ENCODE measurements around the gene DNM3. TPM values are rescaled to one million over a fixed set of nuclear protein-coding genes. Genes with fewer than 3 reads are reported as not detected.

DNM3 gene
- total RNA-seq, 1 donor from 2014 or later, result 9.6 TPM

GRCh38 chr1:171869097-171869496, 27.8 kb downstream of the DNM3 start:
- no peaks in the 10 kb centered on the region for H3K4me1 ChIP-seq
- no peaks in the 10 kb centered on the region for H3K27me3 ChIP-seq
- no peak for TF ChIP-seq CTCF (IDR thresholded peaks at IDR 0.05)
- DNase-seq (ENCODE audit: low spot score in 2 of 2), result no peak
- H3K27ac ChIP-seq, result no peak overlapping the region
- no peaks in the 10 kb centered on the region for H3K36me3 ChIP-seq
- intact Hi-C loops (cut with DNase I), result no loop called here
- H3K4me3 ChIP-seq, result no peak overlapping the region
- H3K9me3 ChIP-seq, result no peaks in the 10 kb centered on the region

- no peaks in the 10 kb centered on the region for H3K9me3 ChIP-seq
- H3K27ac ChIP-seq, result no peak overlapping the region
- no peaks in the 10 kb centered on the region for H3K27me3 ChIP-seq
- no peak for DNase-seq (ENCODE audit: low spot score in 2 of 2)
- no peak for TF ChIP-seq CTCF (IDR thresholded peaks at IDR 0.05)
- H3K4me1 ChIP-seq, result no peaks in the 10 kb centered on the region
- no peaks in the 10 kb centered on the region for H3K36me3 ChIP-seq
- no peak overlapping the region for H3K4me3 ChIP-seq
- intact Hi-C loops (cut with DNase I), result no loop called here
Observed at GRCh38 chr1:171871848-171872247, 30.6 kb downstream of the DNM3 start.

GRCh38 chr1:171872430-171872829, 31.1 kb downstream of the DNM3 start:
- Histone ChIP-seq H3K27ac (no peak overlapping the region), H3K4me1 (no peaks in the 10 kb centered on the region), H3K27me3 (no peaks in the 10 kb centered on the region), H3K36me3 (no peaks in the 10 kb centered on the region), H3K9me3 (no peaks in the 10 kb centered on the region), H3K4me3 (no peak overlapping the region)
- intact Hi-C loops (cut with DNase I), result no loop called here
- no peak for DNase-seq (ENCODE audit: low spot score in 2 of 2)
- TF ChIP-seq CTCF (IDR thresholded peaks at IDR 0.05), result no peak

GRCh38 chr1:171873664-171874063, 32.4 kb downstream of the DNM3 start:
- H3K36me3 ChIP-seq, result no peaks in the 10 kb centered on the region
- no peak for TF ChIP-seq CTCF (IDR thresholded peaks at IDR 0.05)
- no peaks in the 10 kb centered on the region for H3K9me3 ChIP-seq
- no peaks in the 10 kb centered on the region for H3K4me1 ChIP-seq
- no peak for DNase-seq (ENCODE audit: low spot score in 2 of 2)
- intact Hi-C loops (cut with DNase I), result no loop called here
- H3K4me3 ChIP-seq, result no peak overlapping the region
- H3K27me3 ChIP-seq, result no peaks in the 10 kb centered on the region
- H3K27ac ChIP-seq, result no peak overlapping the region

GRCh38 chr1:171877701-171878100, 36.4 kb downstream of the DNM3 start:
- Histone ChIP-seq H3K4me1 (no peaks in the 10 kb centered on the region), H3K27ac (no peak overlapping the region)

More at GRCh38 chr1:171877701-171878100, 36.4 kb downstream of the DNM3 start:
- no peak overlapping the region for H3K4me3 ChIP-seq
- no peak for TF ChIP-seq CTCF (IDR thresholded peaks at IDR 0.05)
- no peaks in the 10 kb centered on the region for H3K36me3 ChIP-seq
- no peaks in the 10 kb centered on the region for H3K9me3 ChIP-seq
- H3K27me3 ChIP-seq, result no peaks in the 10 kb centered on the region
- no peak for DNase-seq (ENCODE audit: low spot score in 2 of 2)
- intact Hi-C loops (cut with DNase I), result no loop called here

Measured in ascending aorta (tissue), 2 donors.